H1 (cell line): ENCODE measurements around the gene BCL2L13.

Experiments
- EP300 ChIP-seq, 2 experiments: IDR thresholded peaks; 1 replicate in 1 of 2; 2 replicates in 1 of 2; pipeline ENCODE4 v1.6.1; 2011 to 2012; ENCODE audit warnings: low read depth in 2 of 2, low read length in 2 of 2, mild to moderate bottlenecking in 2 of 2, borderline replicate concordance in 1 of 2, inconsistent platforms in 1 of 2, moderate library complexity in 1 of 2
- GTF2F1 ChIP-seq: IDR thresholded peaks from 2 replicates; pipeline ENCODE4 v1.6.1; 2012; ENCODE audit warnings: low read depth, low read length, improper control_type of control experiment, borderline replicate concordance
- POLR2A ChIP-seq, 2 experiments: IDR thresholded peaks; 1 replicate in 1 of 2; 2 replicates in 1 of 2; pipeline ENCODE4 v1.6.1; 2011; ENCODE audit warnings: low read depth in 2 of 2, low read length in 2 of 2, mild to moderate bottlenecking in 2 of 2; ENCODE audit errors: control extremely low read depth in 1 of 2
- POLR2AphosphoS5 ChIP-seq: IDR thresholded peaks from 2 replicates; pipeline ENCODE4 v1.6.1; 2011; ENCODE audit warnings: low read depth, low read length

GRCh38 chr22:17726928-17727897, 88.7 kb downstream of the BCL2L13 start:
- TF ChIP-seq POLR2AphosphoS5 (no peak), EP300 (IDR thresholded peaks at IDR 0.05; ENCODE audit: borderline replicate concordance in 1 of 2, low read depth in 2 of 2, low read length in 2 of 2) (no peak), POLR2A (IDR thresholded peaks at IDR 0.05; ENCODE audit: control extremely low read depth in 1 of 2, low read depth in 2 of 2, low read length in 2 of 2) (no peak), GTF2F1 (no peak)
